PC-9 (cell line): ENCODE measurements around the gene CKM. TPM values are rescaled to one million over a fixed set of nuclear protein-coding genes. Genes with fewer than 3 reads are reported as not detected.
"Not testable (repeated sequence)": the region's sequence is repeated elsewhere in the genome, so short reads cannot be mapped to it uniquely, and the experiment has no call there.

ENCODE experiments used
- BruUV-seq: library from RNA; stranded (reverse); fragments of 400-500 nt; replicated peaks from 2 replicates; lab custom pipeline; 2021; lab: Mats Ljungman, UMichigan
- CTCF ChIA-PET: fragments of 300-600 bp; sonication (Branson Sonifier 250); formaldehyde crosslinking; loops from one replicate; lab custom pipeline; 2022; ENCODE audit warnings: antibody characterized with exemption; lab: Charles Lee
- POLR2A ChIA-PET: fragments of 300-600 bp; sonication (Branson Sonifier 250); formaldehyde crosslinking; loops from one replicate; lab custom pipeline; 2022; ENCODE audit warnings: antibody characterized with exemption; ENCODE audit not compliant: unreplicated experiment; lab: Charles Lee
- DNase-seq, 2 experiments: peaks; one replicate each; pipeline versions ENCODE4 v3.0.0 to v3.0.0-alpha.2; 2015 to 2022; ENCODE audit warnings: mixed read lengths in 1 of 2
- H2AFZ ChIP-seq: fragments of 200-600 bp; sonication (generic); 2 replicates; pipeline ENCODE4 v1.8.1; 2017; ENCODE audit warnings: antibody characterized with exemption
- H3F3A ChIP-seq: fragments of 200-600 bp; sonication (generic); 2 replicates; pipeline ENCODE4 v1.8.1; 2017; ENCODE audit warnings: antibody characterized with exemption, mild to moderate bottlenecking, low read depth; ENCODE audit not compliant: insufficient read depth
- H3K27ac ChIP-seq: fragments of 200-600 bp; sonication (generic); 2 replicates; pipeline ENCODE4 v1.6.1; 2016; ENCODE audit warnings: mixed run types
- H3K27me3 ChIP-seq: fragments of 200-600 bp; sonication (generic); 2 replicates; pipeline ENCODE4 v1.6.1; 2016; ENCODE audit warnings: low read depth, mixed run types; ENCODE audit not compliant: insufficient read depth
- H3K36me3 ChIP-seq: fragments of 200-600 bp; sonication (generic); 2 replicates; pipeline ENCODE4 v1.6.1; 2016; ENCODE audit warnings: low read depth, mixed run types
- H3K4me1 ChIP-seq: fragments of 200-600 bp; sonication (generic); replicated peaks from 2 replicates; pipeline ENCODE4 v1.6.1; 2016; ENCODE audit warnings: mixed run types; ENCODE audit not compliant: insufficient read depth
- H3K4me2 ChIP-seq: fragments of 200-600 bp; sonication (generic); 2 replicates; pipeline ENCODE4 v1.6.1; 2017; ENCODE audit warnings: mixed run types
- H3K4me3 ChIP-seq: fragments of 200-600 bp; sonication (generic); 2 replicates; pipeline ENCODE4 v1.6.1; 2016; ENCODE audit warnings: mixed run types
- H3K79me2 ChIP-seq: fragments of 200-600 bp; sonication (generic); 2 replicates; pipeline ENCODE4 v1.6.1; 2017; ENCODE audit warnings: low read depth, mixed run types
- H3K9me2 ChIP-seq: fragments of 200-600 bp; sonication (generic); 2 replicates; pipeline ENCODE4 v1.8.1; 2017; ENCODE audit warnings: mild to moderate bottlenecking; ENCODE audit not compliant: insufficient read depth
- H3K9me3 ChIP-seq: fragments of 200-600 bp; sonication (generic); 2 replicates; pipeline ENCODE4 v1.8.1; 2016; ENCODE audit warnings: low read depth; ENCODE audit not compliant: insufficient read depth
- H4K20me1 ChIP-seq: fragments of 200-600 bp; sonication (generic); 2 replicates; pipeline ENCODE4 v1.8.1; 2017; ENCODE audit not compliant: insufficient read depth
- EZH2 ChIP-seq: fragments of 200-600 bp; sonication (generic); IDR thresholded peaks from 2 replicates; pipeline ENCODE4 v1.8.0; 2017; ENCODE audit warnings: antibody characterized with exemption, low read depth
- intact Hi-C: fragments of 100-400 bp; cut with micrococcal nuclease; formaldehyde crosslinking; loops from one replicate; pipeline ENCODE4 v1.10.0; 2022; ENCODE audit not compliant: unreplicated experiment
- total RNA-seq: library from RNA; stranded (reverse); gene quantifications from 2 replicates; pipeline ENCODE4 v1.2.3, GENCODE V29; 2021
- TF ChIP-seq, protein P1 (sequence below): fragments of 200-600 bp; sonication (generic); conservative IDR thresholded peaks from 2 replicates; pipeline ENCODE4 v1.6.1; 2017; ENCODE audit warnings: mixed run types, antibody characterized with exemption, mild to moderate bottlenecking, moderate library complexity

CKM gene
- total RNA-seq, 1 experiment from 2014 or later, result not detected

DNA sequence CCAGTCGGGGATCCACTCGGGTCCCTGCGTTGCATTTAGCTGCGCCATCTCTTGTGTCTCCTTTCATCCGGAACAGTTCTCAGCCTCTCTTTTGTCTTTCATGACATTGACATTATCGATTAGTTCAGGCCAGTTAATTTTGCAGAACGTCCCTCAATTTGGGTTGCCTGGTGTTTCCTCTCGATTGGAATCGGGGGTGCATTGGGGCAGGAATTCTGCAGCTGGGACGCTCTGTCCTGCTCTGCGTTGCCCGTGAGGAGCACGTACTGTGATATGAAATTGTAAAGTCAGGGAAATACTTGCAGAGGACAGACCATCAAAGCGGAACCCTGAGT, 49.2 kb downstream of the CKM start:
- TF ChIP-seq, protein P1, sequence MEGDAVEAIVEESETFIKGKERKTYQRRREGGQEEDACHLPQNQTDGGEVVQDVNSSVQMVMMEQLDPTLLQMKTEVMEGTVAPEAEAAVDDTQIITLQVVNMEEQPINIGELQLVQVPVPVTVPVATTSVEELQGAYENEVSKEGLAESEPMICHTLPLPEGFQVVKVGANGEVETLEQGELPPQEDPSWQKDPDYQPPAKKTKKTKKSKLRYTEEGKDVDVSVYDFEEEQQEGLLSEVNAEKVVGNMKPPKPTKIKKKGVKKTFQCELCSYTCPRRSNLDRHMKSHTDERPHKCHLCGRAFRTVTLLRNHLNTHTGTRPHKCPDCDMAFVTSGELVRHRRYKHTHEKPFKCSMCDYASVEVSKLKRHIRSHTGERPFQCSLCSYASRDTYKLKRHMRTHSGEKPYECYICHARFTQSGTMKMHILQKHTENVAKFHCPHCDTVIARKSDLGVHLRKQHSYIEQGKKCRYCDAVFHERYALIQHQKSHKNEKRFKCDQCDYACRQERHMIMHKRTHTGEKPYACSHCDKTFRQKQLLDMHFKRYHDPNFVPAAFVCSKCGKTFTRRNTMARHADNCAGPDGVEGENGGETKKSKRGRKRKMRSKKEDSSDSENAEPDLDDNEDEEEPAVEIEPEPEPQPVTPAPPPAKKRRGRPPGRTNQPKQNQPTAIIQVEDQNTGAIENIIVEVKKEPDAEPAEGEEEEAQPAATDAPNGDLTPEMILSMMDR, result no peak
- TF ChIP-seq EZH2, result no peak
- ChIA-PET POLR2A (no interaction called here), CTCF (no interaction called here)
- no peaks in the 10 kb centered on the region for H3K79me2 ChIP-seq
- no peak overlapping the region for H2AFZ ChIP-seq
- no peak overlapping the region for H3K4me3 ChIP-seq
- no TSS peak for BruUV-seq
- no peaks in the 10 kb centered on the region for H3K4me1 ChIP-seq
- no peaks in the 10 kb centered on the region for H3K27me3 ChIP-seq
- DNase-seq, result no peak
- no peak overlapping the region for H3K27ac ChIP-seq
- H3K36me3 ChIP-seq, result no peaks in the 10 kb centered on the region
- no peaks in the 10 kb centered on the region for H3K9me3 ChIP-seq
- no peaks in the 10 kb centered on the region for H3K9me2 ChIP-seq
- intact Hi-C loops, result no loop called here
- H4K20me1 ChIP-seq, result no peaks in the 10 kb centered on the region
- no peaks in the 10 kb centered on the region for H3F3A ChIP-seq
- H3K4me2 ChIP-seq, result no peak overlapping the region

DNA sequence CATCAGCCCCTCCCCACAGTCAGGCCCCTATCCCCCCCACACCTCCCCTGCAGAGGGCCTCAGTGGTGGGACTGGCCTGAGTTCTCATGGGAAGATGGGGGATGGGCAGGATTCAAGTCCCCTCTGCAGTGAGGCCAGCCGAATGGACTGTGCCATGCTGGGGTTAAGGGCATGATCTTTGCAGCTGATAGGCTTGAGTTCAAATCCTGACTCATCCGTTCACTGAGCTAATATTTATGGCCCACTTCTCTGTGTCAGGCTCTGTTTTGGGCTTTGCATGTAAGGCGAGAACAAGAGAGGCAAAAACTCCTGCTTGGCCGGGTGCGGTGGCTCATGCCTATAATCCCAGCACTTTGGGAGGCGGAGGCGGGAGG, 51.0 kb downstream of the CKM start:
- Histone ChIP-seq H3K4me3 (no peak overlapping the region), H3K4me2 (no peak overlapping the region), H3K4me1 (no peaks in the 10 kb centered on the region), H3K9me3 (no peaks in the 10 kb centered on the region), H3K79me2 (no peaks in the 10 kb centered on the region), H3K9me2 (no peaks in the 10 kb centered on the region), H3K27ac (no peak overlapping the region), H2AFZ (no peak overlapping the region), H4K20me1 (no peaks in the 10 kb centered on the region), H3F3A (no peaks in the 10 kb centered on the region), H3K27me3 (no peaks in the 10 kb centered on the region), H3K36me3 (no peaks in the 10 kb centered on the region)
- no peak for DNase-seq
- POLR2A ChIA-PET, result no interaction called here
- no TSS peak for BruUV-seq
- no peak for TF ChIP-seq EZH2
- TF ChIP-seq, protein P1, result no peak
- CTCF ChIA-PET, result no interaction called here
- intact Hi-C loops, result no loop called here

DNA sequence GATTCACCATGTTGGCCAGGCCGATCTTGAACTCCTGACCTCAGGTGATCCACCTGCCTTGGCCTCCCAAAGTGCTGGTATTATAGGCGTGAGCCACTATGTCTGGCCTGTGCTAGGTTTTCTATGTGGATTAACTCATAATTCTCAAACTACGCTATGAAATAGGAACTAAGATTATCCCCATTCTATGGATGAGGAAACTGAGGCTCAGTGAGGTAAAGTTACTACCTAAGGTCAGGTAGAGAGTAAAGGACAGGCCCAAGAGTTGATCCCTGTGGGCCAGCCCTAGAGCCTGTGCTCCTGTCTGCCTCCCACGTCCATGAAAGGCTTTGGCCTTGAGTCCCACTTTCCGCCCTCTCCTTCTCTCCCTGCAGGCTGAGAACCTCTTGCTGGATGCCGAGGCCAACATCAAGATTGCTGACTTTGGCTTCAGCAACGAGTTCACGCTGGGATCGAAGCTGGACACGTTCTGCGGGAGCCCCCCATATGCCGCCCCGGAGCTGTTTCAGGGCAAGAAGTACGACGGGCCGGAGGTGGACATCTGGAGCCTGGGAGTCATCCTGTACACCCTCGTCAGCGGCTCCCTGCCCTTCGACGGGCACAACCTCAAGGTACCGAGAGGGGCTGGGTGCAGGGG, 51.5 kb downstream of the CKM start:
- ChIA-PET CTCF (no interaction called here), POLR2A (no interaction called here)
- DNase-seq, result no peak
- H3K79me2 ChIP-seq, result no peaks in the 10 kb centered on the region
- no peak overlapping the region for H3K4me3 ChIP-seq
- H3K4me1 ChIP-seq, result no peaks in the 10 kb centered on the region
- H3K36me3 ChIP-seq, result no peaks in the 10 kb centered on the region
- no peak overlapping the region for H2AFZ ChIP-seq
- H4K20me1 ChIP-seq, result no peaks in the 10 kb centered on the region
- intact Hi-C loops, result no loop called here
- no peak overlapping the region for H3K27ac ChIP-seq
- BruUV-seq, result no TSS peak
- H3K9me3 ChIP-seq, result no peaks in the 10 kb centered on the region
- no peaks in the 10 kb centered on the region for H3K9me2 ChIP-seq
- no peaks in the 10 kb centered on the region for H3F3A ChIP-seq
- no peaks in the 10 kb centered on the region for H3K27me3 ChIP-seq
- TF ChIP-seq, protein P1, result no peak
- no peak for TF ChIP-seq EZH2
- no peak overlapping the region for H3K4me2 ChIP-seq

DNA sequence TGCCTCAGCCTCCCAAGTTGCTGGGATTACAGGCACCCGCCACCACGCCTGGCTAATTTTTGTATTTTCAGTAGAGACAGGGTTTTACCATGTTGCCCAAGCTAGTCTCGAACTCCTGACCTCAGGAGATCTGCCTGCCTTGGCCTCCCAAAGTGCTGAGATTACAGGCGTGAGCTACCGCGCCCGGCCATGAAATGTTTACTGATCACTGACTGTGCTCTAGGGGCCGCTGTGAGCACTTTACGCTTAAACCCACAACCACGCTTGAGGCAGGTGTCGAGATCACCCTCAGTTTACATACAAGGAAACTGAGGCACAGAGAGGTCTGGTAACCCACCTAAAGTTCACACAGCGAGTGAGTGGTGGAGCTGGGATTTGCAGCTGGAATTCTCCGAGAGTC, 52.7 kb downstream of the CKM start:
- H2AFZ ChIP-seq, H3K4me2 ChIP-seq, H3K27ac ChIP-seq, H3K27me3 ChIP-seq, H3K4me1 ChIP-seq, H3K9me3 ChIP-seq, H3K79me2 ChIP-seq, H3F3A ChIP-seq, DNase-seq, H3K9me2 ChIP-seq, BruUV-seq, intact Hi-C loops, H3K36me3 ChIP-seq, H4K20me1 ChIP-seq, H3K4me3 ChIP-seq, POLR2A ChIA-PET: not testable (repeated sequence)
- CTCF ChIA-PET, result interaction anchor here (0.5 kb wide), 1 partner anchor 296 kb away, joined by 7 read pairs; no protein-coding TSS in a partner anchor
